BJ (cell line): Measurements from ENCODE around the gene ZNF862. TPM values are rescaled to one million over a fixed set of nuclear protein-coding genes. Genes with fewer than 3 reads are reported as not detected.
A peak's percentile ranks its signal among the peaks of the same experiment; 100 is the strongest.

Experiments
- CTCF ChIA-PET: fragments of 350-600 bp; formaldehyde crosslinking; extraction: SDS; loops from one replicate; lab custom pipeline; 2021; ENCODE audit warnings: antibody characterized with exemption, inconsistent platforms; lab: Yijun Ruan, JAX
- POLR2A ChIA-PET: fragments of 300-600 bp; sonication (Branson Sonifier 250); formaldehyde crosslinking; extraction: SDS; loops from one replicate; lab custom pipeline; 2021; ENCODE audit warnings: antibody characterized with exemption; lab: Charles Lee
- DNase-seq: peaks from one replicate; pipeline ENCODE4 v3.0.0-alpha.2; 2011; ENCODE audit warnings: low read depth
- H3K27me3 ChIP-seq: 2 replicates; pipeline ENCODE4 v1.6.0; 2011; ENCODE audit warnings: low read length; ENCODE audit not compliant: control insufficient read depth, insufficient read depth
- H3K36me3 ChIP-seq: 2 replicates; pipeline ENCODE4 v1.5.1; 2011; ENCODE audit warnings: low read length; ENCODE audit not compliant: control insufficient read depth, insufficient read depth
- H3K4me3 ChIP-seq: 2 replicates; pipeline ENCODE4 v1.5.1; 2011; ENCODE audit warnings: low read depth, mild to moderate bottlenecking, control low read depth, low read length
- polyA plus RNA-seq: library from polyadenylated mRNA; depleted of rRNA; stranded (reverse); fragments of >200 nt; gene quantifications from 2 replicates; pipeline ENCODE4 v1.2.3, GENCODE V29; 2011
- TF ChIP-seq, protein P1 (sequence below): IDR thresholded peaks from 2 replicates; pipeline ENCODE4 v1.5.1; 2011; ENCODE audit warnings: low read depth, mild to moderate bottlenecking, control low read depth, inconsistent platforms, low read length, moderate library complexity; ENCODE audit not compliant: insufficient read depth

The ZNF862 gene
- polyA plus RNA-seq, 1 experiment: 20.4 TPM

- no peak for DNase-seq
- POLR2A ChIA-PET: no interaction called here
- TF ChIP-seq, protein P1, sequence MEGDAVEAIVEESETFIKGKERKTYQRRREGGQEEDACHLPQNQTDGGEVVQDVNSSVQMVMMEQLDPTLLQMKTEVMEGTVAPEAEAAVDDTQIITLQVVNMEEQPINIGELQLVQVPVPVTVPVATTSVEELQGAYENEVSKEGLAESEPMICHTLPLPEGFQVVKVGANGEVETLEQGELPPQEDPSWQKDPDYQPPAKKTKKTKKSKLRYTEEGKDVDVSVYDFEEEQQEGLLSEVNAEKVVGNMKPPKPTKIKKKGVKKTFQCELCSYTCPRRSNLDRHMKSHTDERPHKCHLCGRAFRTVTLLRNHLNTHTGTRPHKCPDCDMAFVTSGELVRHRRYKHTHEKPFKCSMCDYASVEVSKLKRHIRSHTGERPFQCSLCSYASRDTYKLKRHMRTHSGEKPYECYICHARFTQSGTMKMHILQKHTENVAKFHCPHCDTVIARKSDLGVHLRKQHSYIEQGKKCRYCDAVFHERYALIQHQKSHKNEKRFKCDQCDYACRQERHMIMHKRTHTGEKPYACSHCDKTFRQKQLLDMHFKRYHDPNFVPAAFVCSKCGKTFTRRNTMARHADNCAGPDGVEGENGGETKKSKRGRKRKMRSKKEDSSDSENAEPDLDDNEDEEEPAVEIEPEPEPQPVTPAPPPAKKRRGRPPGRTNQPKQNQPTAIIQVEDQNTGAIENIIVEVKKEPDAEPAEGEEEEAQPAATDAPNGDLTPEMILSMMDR: no peak
- peaks cover 13% of the 10 kb centered on the region for H3K27me3 ChIP-seq
- CTCF ChIA-PET: interaction anchor here (0.7 kb wide), 1 partner anchor 36 kb away, joined by 3 read pairs; no protein-coding TSS in a partner anchor
- no peak overlapping the region for H3K4me3 ChIP-seq
- no peaks in the 10 kb centered on the region for H3K36me3 ChIP-seq
Measured at GRCh38 chr7:149836434-149836833, 1.7 kb upstream of the ZNF862 start.

- peaks cover 10% of the 10 kb centered on the region for H3K27me3 ChIP-seq
- ChIA-PET CTCF (interaction anchor here (1.1 to 1.3 kb wide), 2 partner anchors 14 to 38 kb away, joined by 3 to 5 read pairs; no protein-coding TSS in a partner anchor), POLR2A (no interaction called here)
- DNase-seq: no peak
- no peaks in the 10 kb centered on the region for H3K36me3 ChIP-seq
- no peak overlapping the region for H3K4me3 ChIP-seq
- TF ChIP-seq, protein P1: no peak
Measured at GRCh38 chr7:149837564-149838223, 481 bp upstream of the ZNF862 start.

- ChIA-PET POLR2A (no interaction called here), CTCF (interaction anchor here (0.7 to 1.5 kb wide), 4 partner anchors 10 to 97 kb away, joined by 3 to 7 read pairs (median 3); no protein-coding TSS in a partner anchor)
- Histone ChIP-seq H3K4me3 (peak overlapping the region; percentile 65), H3K36me3 (no peaks in the 10 kb centered on the region), H3K27me3 (peaks cover 3% of the 10 kb centered on the region)
- TF ChIP-seq, protein P1: no peak; the same call in 1 of the 2 replicates
- no peak for DNase-seq
Measured at GRCh38 chr7:149838992-149839408, 825 bp downstream of the ZNF862 start.

GRCh38 chr7:149839933-149840332, 1.8 kb downstream of the ZNF862 start:
- Histone ChIP-seq H3K36me3 (peaks cover 4% of the 10 kb centered on the region), H3K27me3 (peaks cover 3% of the 10 kb centered on the region; the same call in 1 of the 2 replicates), H3K4me3 (no peak overlapping the region)
- DNase-seq: no peak
- TF ChIP-seq, protein P1: no peak
- CTCF ChIA-PET: interaction anchor here (1.2 kb wide), 2 partner anchors 13 kb away, joined by 3 to 4 read pairs; no protein-coding TSS in a partner anchor
- POLR2A ChIA-PET: no interaction called here

DNA sequence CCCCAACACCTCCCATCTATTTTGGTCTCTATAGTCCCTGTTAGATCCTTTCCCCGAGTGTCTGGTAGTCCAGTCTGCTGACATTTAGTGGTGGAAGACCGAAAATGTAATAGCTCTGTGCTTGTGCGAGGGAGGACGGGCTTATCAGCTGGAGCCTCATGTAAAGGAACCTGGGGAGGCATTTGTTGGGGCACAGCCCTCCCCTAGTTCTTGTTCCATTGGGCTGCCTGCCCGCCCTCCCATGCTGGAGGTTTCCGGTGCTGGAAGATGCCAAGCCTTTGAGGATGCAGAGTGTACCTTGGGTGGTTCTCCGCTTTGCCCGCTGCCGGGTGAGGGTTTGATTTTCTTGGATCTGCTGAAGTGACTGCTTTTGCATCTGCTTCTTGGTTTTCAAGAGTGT, 5.4 kb downstream of the ZNF862 start:
- TF ChIP-seq, protein P1: no peak
- POLR2A ChIA-PET: no interaction called here
- DNase-seq: no peak
- CTCF ChIA-PET: no interaction called here
- Histone ChIP-seq H3K27me3 (no peaks in the 10 kb centered on the region), H3K36me3 (peaks cover 12% of the 10 kb centered on the region), H3K4me3 (no peak overlapping the region)
